K562 (cell line): ENCODE results near the gene FXYD1. TPM values are rescaled to one million over a fixed set of nuclear protein-coding genes. Genes with fewer than 3 reads are reported as not detected.

ENCODE experiments used
- ADNP ChIP-seq: fragments of 200-800 bp; sonication (Bioruptor generic); IDR thresholded peaks from 2 replicates; pipeline ENCODE4 v1.6.1; 2016; ENCODE audit warnings: missing genetic modification characterization, missing compliant biosample characterization
- ATF4 ChIP-seq: fragments of 450-650 bp; formaldehyde crosslinking; IDR thresholded peaks from 2 replicates; pipeline ENCODE4 v1.4.0; 2022; ENCODE audit warnings: mild to moderate bottlenecking, moderate library complexity
- DPF2 ChIP-seq: fragments of 450-650 bp; IDR thresholded peaks from 2 replicates; pipeline ENCODE4 v1.6.1; 2016
- FOXJ3 ChIP-seq: sonication (generic); formaldehyde crosslinking; IDR thresholded peaks from 2 replicates; pipeline ENCODE4 v1.4.0; 2020; ENCODE audit warnings: mild to moderate bottlenecking, missing genetic modification reagents
- FOXM1 ChIP-seq, 2 experiments: fragments of 450-650 bp in 1 of 2; sonication (generic) in 1 of 2; formaldehyde crosslinking in 1 of 2; IDR thresholded peaks; 2 replicates each; pipeline versions ENCODE4 v1.6.1 to v1.9.0; 2017 to 2022; ENCODE audit warnings: low read depth in 2 of 2, mild to moderate bottlenecking in 2 of 2, missing genetic modification reagents in 1 of 2, moderate library complexity in 1 of 2
- HCFC1 ChIP-seq: IDR thresholded peaks from 2 replicates; pipeline ENCODE4 v1.6.1; 2012; ENCODE audit warnings: low read depth, low read length, improper control_type of control experiment
- JUN ChIP-seq, 2 experiments: sonication (generic) in 1 of 2; formaldehyde crosslinking in 1 of 2; IDR thresholded peaks; 2 replicates each; pipeline versions ENCODE4 v1.6.1 to v1.8.0; 2012 to 2022; ENCODE audit warnings: borderline replicate concordance in 2 of 2, mild to moderate bottlenecking in 2 of 2, improper control_type of control experiment in 1 of 2, low read depth in 1 of 2, low read length in 1 of 2, missing genetic modification reagents in 1 of 2
- KDM1A ChIP-seq, 2 experiments: fragments of 450-650 bp; IDR thresholded peaks; 2 replicates each; pipeline ENCODE4 v1.6.1; 2016; ENCODE audit warnings: mild to moderate bottlenecking in 2 of 2
- MLX ChIP-seq, 2 experiments: fragments of 450-650 bp in 1 of 2; sonication (generic) in 1 of 2; formaldehyde crosslinking; conservative IDR thresholded peaks; 2 replicates each; pipeline versions ENCODE4 v1.4.0 to v1.8.1; 2020 to 2022; ENCODE audit warnings: mild to moderate bottlenecking in 1 of 2, missing genetic modification reagents in 1 of 2
- NCOA1 ChIP-seq: fragments of 450-650 bp; IDR thresholded peaks from 2 replicates; pipeline ENCODE4 v1.6.1; 2016; ENCODE audit warnings: low read depth
- NFRKB ChIP-seq: fragments of 450-650 bp; IDR thresholded peaks from 2 replicates; pipeline ENCODE4 v1.6.1; 2016; ENCODE audit warnings: low read depth
- PHF20 ChIP-seq: fragments of 450-650 bp; IDR thresholded peaks from 2 replicates; pipeline ENCODE4 v1.6.1; 2018; ENCODE audit not compliant: partially characterized antibody
- PHF21A ChIP-seq: fragments of 450-650 bp; IDR thresholded peaks from 2 replicates; pipeline ENCODE4 v1.6.1; 2017; ENCODE audit warnings: low read depth, borderline replicate concordance
- RBFOX2 ChIP-seq: fragments of 200-400 bp; formaldehyde crosslinking; IDR thresholded peaks from 2 replicates; pipeline ENCODE4 v1.6.1; 2017; ENCODE audit warnings: low read depth, mild to moderate bottlenecking, low read length, moderate library complexity
- RCOR1 ChIP-seq, 2 experiments: IDR thresholded peaks; 2 replicates each; pipeline ENCODE4 v1.6.1; 2012; ENCODE audit warnings: low read depth in 2 of 2, low read length in 2 of 2, borderline replicate concordance in 1 of 2, improper control_type of control experiment in 1 of 2
- SAFB2 ChIP-seq: fragments of 200-400 bp; formaldehyde crosslinking; IDR thresholded peaks from 2 replicates; pipeline ENCODE4 v1.6.1; 2018; ENCODE audit warnings: borderline replicate concordance, low read length, low read depth, moderate library complexity; ENCODE audit not compliant: severe bottlenecking
- TBP ChIP-seq: optimal IDR thresholded peaks from 2 replicates; pipeline ENCODE3; 2011; ENCODE audit warnings: low read depth, low read length, improper control_type of control experiment
- TCFL5 ChIP-seq: fragments of 250-450 bp; sonication (Bioruptor Pico); conservative IDR thresholded peaks from 2 replicates; pipeline ENCODE4 v1.6.1; 2021; ENCODE audit warnings: mild to moderate bottlenecking, moderate library complexity, matching md5 sums
- TRIM24 ChIP-seq, 2 experiments: fragments of 450-650 bp; IDR thresholded peaks; 2 replicates each; pipeline ENCODE4 v1.6.1; 2016
- ZNF311 ChIP-seq: fragments of 250-450 bp; sonication (Bioruptor Pico); IDR thresholded peaks from 2 replicates; pipeline ENCODE4 v1.4.0; 2020; ENCODE audit warnings: mild to moderate bottlenecking, moderate library complexity
- ZNF589 ChIP-seq: fragments of 200-800 bp; sonication (Bioruptor generic); IDR thresholded peaks from 2 replicates; pipeline ENCODE4 v1.6.1; 2016; ENCODE audit warnings: low read depth, missing genetic modification characterization, missing compliant biosample characterization
- ZSCAN29 ChIP-seq: fragments of 450-650 bp; IDR thresholded peaks from 2 replicates; pipeline ENCODE4 v1.6.1; 2017
- polyA plus RNA-seq, 8 experiments: library from polyadenylated mRNA; depleted of rRNA in 4 of 8; stranded (reverse) in 5 of 8; unstranded in 3 of 8; fragments of >200 nt; fragmentation: Nextera tagmentation in 2 of 8; fragmentation: Illumina TruSeq in 1 of 8; extraction: Ambion mirVana in 2 of 8; extraction: Trizol in 1 of 8; gene quantifications; 2 replicates each; pipeline versions ENCODE4 v1.2.1 to v1.2.3, GENCODE V29; 2011 to 2014; ENCODE audit warnings: inconsistent platforms in 1 of 8, missing spikeins in 1 of 8
- total RNA-seq, 7 experiments: library from RNA; depleted of rRNA in 6 of 7; stranded (reverse); fragments of >200 nt in 6 of 7; fragmentation: Illumina TruSeq in 2 of 7; extraction: Trizol in 2 of 7; gene quantifications; 2 replicates each; pipeline versions ENCODE4 v1.2.1 to v1.2.3, GENCODE V29; 2011 to 2021; ENCODE audit warnings: low replicate concordance in 1 of 7
- TF ChIP-seq, protein P1 (sequence below): fragments of 450-650 bp; conservative IDR thresholded peaks from 2 replicates; pipeline ENCODE4 v1.6.1; 2016; ENCODE audit warnings: missing genetic modification characterization, low read depth, mild to moderate bottlenecking, missing compliant biosample characterization, moderate library complexity
- TF ChIP-seq, protein P2 (sequence below): fragments of 450-650 bp; IDR thresholded peaks from 2 replicates; pipeline ENCODE4 v1.6.1; 2016

FXYD1 gene
- total and polyA plus RNA-seq, 9 of the 15 experiments (the other 6 are each of a cell fraction or from before 2014, with no cell fraction given), result 0.40 to 3.2 (median 1.8) TPM; not detected in 3

- TF ChIP-seq, protein P1, sequence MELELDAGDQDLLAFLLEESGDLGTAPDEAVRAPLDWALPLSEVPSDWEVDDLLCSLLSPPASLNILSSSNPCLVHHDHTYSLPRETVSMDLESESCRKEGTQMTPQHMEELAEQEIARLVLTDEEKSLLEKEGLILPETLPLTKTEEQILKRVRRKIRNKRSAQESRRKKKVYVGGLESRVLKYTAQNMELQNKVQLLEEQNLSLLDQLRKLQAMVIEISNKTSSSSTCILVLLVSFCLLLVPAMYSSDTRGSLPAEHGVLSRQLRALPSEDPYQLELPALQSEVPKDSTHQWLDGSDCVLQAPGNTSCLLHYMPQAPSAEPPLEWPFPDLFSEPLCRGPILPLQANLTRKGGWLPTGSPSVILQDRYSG (tag), result no peak
- TF ChIP-seq FOXM1 (IDR thresholded peaks at IDR 0.05; ENCODE audit: low read depth), result no peak
- TF ChIP-seq FOXM1 (CRISPR knock-in tag; IDR thresholded peaks at IDR 0.05; ENCODE audit: low read depth), result no peak
- TF ChIP-seq ZNF589 (CRISPR knock-in tag), result no peak
- TF ChIP-seq ZNF311 (CRISPR knock-in tag), result no peak
- TF ChIP-seq PHF20, result peak; percentile 46
- TF ChIP-seq FOXJ3 (CRISPR knock-in tag), result no peak
- TF ChIP-seq TRIM24 (IDR thresholded peaks at IDR 0.05), result 0 out of 4 replicates have a peak, but pooled peaks have one; percentile 36 to 49
- TF ChIP-seq DPF2, result peak; percentile 74
- TF ChIP-seq ADNP (tag), result no peak
- TF ChIP-seq ATF4 (CRISPR knock-in tag), result no peak
- 0 out of 2 replicates have a peak, but pooled peaks have one; percentile 18 for TF ChIP-seq RBFOX2
- TF ChIP-seq JUN (IDR thresholded peaks at IDR 0.05; ENCODE audit: borderline replicate concordance, low read depth, low read length), result no peak
- TF ChIP-seq JUN (CRISPR knock-in tag; IDR thresholded peaks at IDR 0.05; ENCODE audit: borderline replicate concordance), result no peak
- TF ChIP-seq NCOA1, result 0 out of 2 replicates have a peak, but pooled peaks have one; percentile 34
- TF ChIP-seq HCFC1, result no peak
- TF ChIP-seq, protein P2, sequence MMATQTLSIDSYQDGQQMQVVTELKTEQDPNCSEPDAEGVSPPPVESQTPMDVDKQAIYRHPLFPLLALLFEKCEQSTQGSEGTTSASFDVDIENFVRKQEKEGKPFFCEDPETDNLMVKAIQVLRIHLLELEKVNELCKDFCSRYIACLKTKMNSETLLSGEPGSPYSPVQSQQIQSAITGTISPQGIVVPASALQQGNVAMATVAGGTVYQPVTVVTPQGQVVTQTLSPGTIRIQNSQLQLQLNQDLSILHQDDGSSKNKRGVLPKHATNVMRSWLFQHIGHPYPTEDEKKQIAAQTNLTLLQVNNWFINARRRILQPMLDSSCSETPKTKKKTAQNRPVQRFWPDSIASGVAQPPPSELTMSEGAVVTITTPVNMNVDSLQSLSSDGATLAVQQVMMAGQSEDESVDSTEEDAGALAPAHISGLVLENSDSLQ, result peak; percentile 33; the same call in 1 of the 2 replicates
- no peak for TF ChIP-seq SAFB2
- TF ChIP-seq NFRKB, result peak; percentile 71; the same call in 1 of the 2 replicates
- TF ChIP-seq ZSCAN29, result no peak
- TF ChIP-seq TBP, result no peak
- no peak for TF ChIP-seq MLX (CRISPR knock-in tag; conservative IDR thresholded peaks at IDR 0.05)
- TF ChIP-seq RCOR1 (IDR thresholded peaks at IDR 0.05; ENCODE audit: borderline replicate concordance in 1 of 2, low read depth in 2 of 2, low read length in 2 of 2), result peak in 1 of 2 experiments; percentile 40; a peak in 1 of 4 replicates
- TF ChIP-seq TCFL5 (CRISPR knock-in tag), result no peak
- TF ChIP-seq KDM1A (IDR thresholded peaks at IDR 0.05), result peak; percentile 82 to 88
- no peak for TF ChIP-seq PHF21A
Observed at GRCh38 chr19:35105411-35106290, 33.0 kb upstream of the FXYD1 start (continued).
